H9 (cell line): ENCODE results near the gene CCDC85B. TPM values are rescaled to one million over a fixed set of nuclear protein-coding genes. Genes with fewer than 3 reads are reported as not detected.

Experiments
- DNase-seq: peaks from one replicate; pipeline ENCODE4 v3.0.0-alpha.2; 2017
- H2AFZ ChIP-seq: one replicate; pipeline ENCODE4 v1.6.1; 2013; ENCODE audit warnings: mild to moderate bottlenecking, low read length, control low read depth, moderate library complexity
- H2AK5ac ChIP-seq: 2 replicates; pipeline ENCODE4 v1.6.1; 2013; ENCODE audit warnings: low read length, control low read depth, mixed read lengths; ENCODE audit not compliant: insufficient read length
- H2BK120ac ChIP-seq: one replicate; pipeline ENCODE4 v1.6.1; 2013; ENCODE audit warnings: low read depth, mild to moderate bottlenecking, low read length, control low read depth, inconsistent platforms; ENCODE audit not compliant: poor library complexity, severe bottlenecking
- H2BK12ac ChIP-seq: 2 replicates; pipeline ENCODE4 v1.6.1; 2013; ENCODE audit warnings: low read length, control low read depth, mixed read lengths, low read depth; ENCODE audit not compliant: insufficient read length
- H2BK15ac ChIP-seq: 2 replicates; pipeline ENCODE4 v1.6.1; 2013; ENCODE audit warnings: low read depth, low read length, control low read depth
- H2BK20ac ChIP-seq: one replicate; pipeline ENCODE4 v1.6.1; 2013; ENCODE audit warnings: low read depth, mild to moderate bottlenecking, low read length, control low read depth, inconsistent platforms; ENCODE audit not compliant: poor library complexity, severe bottlenecking
- H2BK5ac ChIP-seq: 2 replicates; pipeline ENCODE4 v1.6.1; 2013; ENCODE audit warnings: low read length, control low read depth, mixed read lengths; ENCODE audit not compliant: insufficient read length
- H3K14ac ChIP-seq: 2 replicates; pipeline ENCODE4 v1.6.1; 2013; ENCODE audit warnings: low read length, control low read depth; ENCODE audit not compliant: insufficient read depth
- H3K18ac ChIP-seq: 2 replicates; pipeline ENCODE4 v1.6.1; 2013; ENCODE audit warnings: low read depth, mild to moderate bottlenecking, mixed read lengths, low read length, control low read depth; ENCODE audit not compliant: insufficient read length
- H3K23ac ChIP-seq: 2 replicates; pipeline ENCODE4 v1.6.1; 2013; ENCODE audit warnings: low read length, control low read depth, mixed read lengths, low read depth; ENCODE audit not compliant: insufficient read length
- H3K23me2 ChIP-seq: 2 replicates; pipeline ENCODE4 v1.6.1; 2013; ENCODE audit warnings: low read depth, mild to moderate bottlenecking, mixed read lengths, low read length, control low read depth; ENCODE audit not compliant: insufficient read length, poor library complexity, severe bottlenecking
- H3K27ac ChIP-seq: 2 replicates; pipeline ENCODE4 v1.5.1; 2013; ENCODE audit warnings: low read length, control low read depth, mixed read lengths, low read depth; ENCODE audit not compliant: insufficient read length
- H3K27me3 ChIP-seq: 2 replicates; pipeline ENCODE4 v1.6.1; 2013; ENCODE audit warnings: low read length, control low read depth, inconsistent platforms; ENCODE audit not compliant: insufficient read depth
- H3K4ac ChIP-seq: 2 replicates; pipeline ENCODE4 v1.6.1; 2013; ENCODE audit warnings: low read depth, mild to moderate bottlenecking, control low read depth, inconsistent platforms, low read length, moderate library complexity
- H3K4me1 ChIP-seq: 2 replicates; pipeline ENCODE4 v1.6.1; 2013; ENCODE audit warnings: low read length, control low read depth, inconsistent platforms; ENCODE audit not compliant: insufficient read depth
- H3K4me2 ChIP-seq: 2 replicates; pipeline ENCODE4 v1.6.1; 2013; ENCODE audit warnings: low read length, control low read depth, mixed read lengths; ENCODE audit not compliant: insufficient read length, insufficient read depth
- H3K56ac ChIP-seq: 2 replicates; pipeline ENCODE4 v1.6.1; 2013; ENCODE audit warnings: low read depth, mild to moderate bottlenecking, mixed read lengths, low read length, control low read depth; ENCODE audit not compliant: insufficient read length
- H3K79me1 ChIP-seq: 2 replicates; pipeline ENCODE4 v1.6.1; 2013; ENCODE audit warnings: low read depth, mild to moderate bottlenecking, moderate library complexity, low read length, control low read depth, inconsistent platforms; ENCODE audit not compliant: insufficient read depth, poor library complexity, severe bottlenecking
- H3K79me2 ChIP-seq: 2 replicates; pipeline ENCODE4 v1.6.1; 2013; ENCODE audit warnings: low read length, control low read depth, inconsistent platforms; ENCODE audit not compliant: insufficient read depth
- H3K9ac ChIP-seq: 2 replicates; pipeline ENCODE4 v1.6.1; 2013; ENCODE audit warnings: low read length, control low read depth, mixed read lengths; ENCODE audit not compliant: insufficient read length; ENCODE audit errors: extremely low read depth
- H3K9me3 ChIP-seq: one replicate; pipeline ENCODE4 v1.6.1; 2013; ENCODE audit warnings: low read depth, low read length, inconsistent platforms; ENCODE audit not compliant: control insufficient read depth
- H3T11ph ChIP-seq: one replicate; pipeline ENCODE4 v1.6.1; 2013; ENCODE audit warnings: mild to moderate bottlenecking, low read length, control low read depth, inconsistent platforms
- H4K20me1 ChIP-seq: one replicate; pipeline ENCODE4 v1.6.1; 2013; ENCODE audit not compliant: control insufficient read depth, insufficient read length, insufficient read depth
- H4K5ac ChIP-seq: 2 replicates; pipeline ENCODE4 v1.6.1; 2013; ENCODE audit warnings: low read depth, mild to moderate bottlenecking, mixed read lengths, low read length, control low read depth; ENCODE audit not compliant: insufficient read length
- H4K8ac ChIP-seq: replicated peaks from 2 replicates; pipeline ENCODE4 v1.6.1; 2013; ENCODE audit warnings: low read length, control low read depth, mixed read lengths, low read depth; ENCODE audit not compliant: insufficient read length
- H4K91ac ChIP-seq: 2 replicates; pipeline ENCODE4 v1.6.1; 2013; ENCODE audit warnings: low read depth, mild to moderate bottlenecking, moderate library complexity, mixed read lengths, low read length, control low read depth; ENCODE audit not compliant: insufficient read length
- H3K27ac Mint-ChIP-seq, 3 experiments: 2 replicates in 2 of 3; 3 replicates in 1 of 3; pipeline ENCODE4 v1.8.0; 2020 to 2021; ENCODE audit warnings: mixed read lengths in 3 of 3, mild to moderate bottlenecking in 1 of 3, moderate library complexity in 1 of 3
- H3K27me3 Mint-ChIP-seq: 2 replicates; pipeline ENCODE4 v1.8.0; 2021; ENCODE audit warnings: low read depth, mild to moderate bottlenecking, moderate library complexity, mixed read lengths
- H3K36me3 Mint-ChIP-seq, 3 experiments: 2 replicates in 2 of 3; 3 replicates in 1 of 3; pipeline ENCODE4 v1.8.0; 2020 to 2021; ENCODE audit warnings: low read depth in 3 of 3, mixed read lengths in 3 of 3; ENCODE audit not compliant: insufficient read depth in 1 of 3
- H3K4me1 Mint-ChIP-seq, 2 experiments: 2 replicates each; pipeline ENCODE4 v1.8.0; 2020; ENCODE audit warnings: mixed read lengths in 2 of 2
- H3K4me3 Mint-ChIP-seq, 2 experiments: 2 replicates in 1 of 2; 3 replicates in 1 of 2; pipeline ENCODE4 v1.8.0; 2020 to 2021; ENCODE audit warnings: mild to moderate bottlenecking in 2 of 2, mixed read lengths in 2 of 2, moderate library complexity in 1 of 2
- H3K9me3 Mint-ChIP-seq, 2 experiments: 2 replicates in 1 of 2; 3 replicates in 1 of 2; pipeline ENCODE4 v1.8.0; 2020; ENCODE audit warnings: mild to moderate bottlenecking in 2 of 2, mixed read lengths in 2 of 2, moderate library complexity in 1 of 2
- WGBS: extraction: QIAGEN DNeasy Blood & Tissue Kit; methylation state at CpG from one replicate; pipeline ENCODE4 v1.1.7; 2013; ENCODE audit warnings: missing lambda C conversion rate, low lambda C conversion rate, mixed read lengths; ENCODE audit not compliant: insufficient read length; ENCODE audit errors: extremely low coverage; 5-methylcytosine and 5-hydroxymethylcytosine counted together
- total RNA-seq: library from RNA; stranded (reverse); gene quantifications from 2 replicates; pipeline ENCODE4 v1.2.1, GENCODE V29; 2021
- TF ChIP-seq, protein P1 (sequence below): fragments of 200-600 bp; sonication (generic); conservative IDR thresholded peaks from 3 replicates; pipeline ENCODE4 v1.8.0; 2021; ENCODE audit warnings: antibody characterized with exemption, mild to moderate bottlenecking

The CCDC85B gene
- total RNA-seq, 1 experiment from 2014 or later = 23.3 TPM

DNA sequence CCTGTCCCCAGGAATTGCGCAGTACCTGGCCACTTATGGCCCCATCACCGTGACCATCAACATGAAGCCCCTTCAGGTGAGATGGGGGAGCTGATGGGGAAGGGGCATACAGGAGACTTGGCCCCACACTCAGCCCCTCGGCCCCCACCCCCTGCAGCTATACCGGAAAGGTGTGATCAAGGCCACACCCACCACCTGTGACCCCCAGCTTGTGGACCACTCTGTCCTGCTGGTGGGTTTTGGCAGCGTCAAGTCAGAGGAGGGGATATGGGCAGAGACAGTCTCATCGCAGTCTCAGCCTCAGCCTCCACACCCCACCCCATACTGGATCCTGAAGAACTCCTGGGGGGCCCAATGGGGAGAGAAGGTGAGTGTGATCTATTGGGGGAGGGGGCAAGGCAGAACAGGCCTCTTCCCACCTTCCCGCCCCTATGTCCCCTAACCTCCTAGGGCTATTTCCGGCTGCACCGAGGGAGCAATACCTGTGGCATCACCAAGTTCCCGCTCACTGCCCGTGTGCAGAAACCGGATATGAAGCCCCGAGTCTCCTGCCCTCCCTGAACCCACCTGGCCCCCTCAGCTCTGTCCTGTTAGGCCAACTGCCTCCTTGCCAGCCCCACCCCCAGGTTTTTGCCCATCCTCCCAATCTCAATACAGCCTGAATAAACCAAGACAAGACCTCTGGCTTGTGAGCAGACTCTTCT, 7.3 kb upstream of the CCDC85B start:
- Histone ChIP-seq H3K27me3 (no peaks in the 10 kb centered on the region), H2BK120ac (no peak overlapping the region), H2BK15ac (no peak overlapping the region), H3K9ac (no peak overlapping the region), H3K56ac (no peak overlapping the region), H4K5ac (no peak overlapping the region), H2BK5ac (no peak overlapping the region), H4K8ac (no peak overlapping the region), H3K14ac (no peak overlapping the region), H4K91ac (no peak overlapping the region), H3K4me1 (peaks cover 2% of the 10 kb centered on the region; the same call in 1 of the 2 replicates), H3K4me2 (no peak overlapping the region), H3T11ph (no peak overlapping the region), H3K79me1 (no peaks in the 10 kb centered on the region), H3K27ac (no peak overlapping the region), H2BK20ac (no peak overlapping the region), H2AFZ (no peak overlapping the region), H3K4ac (no peak overlapping the region), H3K18ac (no peak overlapping the region), H2BK12ac (no peak overlapping the region), H3K9me3 (no peaks in the 10 kb centered on the region), H3K79me2 (no peaks in the 10 kb centered on the region), H4K20me1 (no peaks in the 10 kb centered on the region), H3K23me2 (no peaks in the 10 kb centered on the region), H3K23ac (no peak overlapping the region), H2AK5ac (no peak overlapping the region)
- peaks cover 2% of the 10 kb centered on the region for H3K27me3 Mint-ChIP-seq
- no peak overlapping the region; a peak in 1 of 7 replicates for H3K27ac Mint-ChIP-seq
- H3K4me1 Mint-ChIP-seq = peaks cover 9 to 20% of the 10 kb centered on the region in 2 experiments
- H3K9me3 Mint-ChIP-seq = no peaks in the 10 kb centered on the region
- DNase-seq = no peak
- no CpG with 5 or more reads among the region's 13 CpGs for WGBS
- H3K4me3 Mint-ChIP-seq = no peak overlapping the region
- H3K36me3 Mint-ChIP-seq = peaks cover 35 to 58% (median 55%) of the 10 kb centered on the region in 3 experiments
- TF ChIP-seq, protein P1, sequence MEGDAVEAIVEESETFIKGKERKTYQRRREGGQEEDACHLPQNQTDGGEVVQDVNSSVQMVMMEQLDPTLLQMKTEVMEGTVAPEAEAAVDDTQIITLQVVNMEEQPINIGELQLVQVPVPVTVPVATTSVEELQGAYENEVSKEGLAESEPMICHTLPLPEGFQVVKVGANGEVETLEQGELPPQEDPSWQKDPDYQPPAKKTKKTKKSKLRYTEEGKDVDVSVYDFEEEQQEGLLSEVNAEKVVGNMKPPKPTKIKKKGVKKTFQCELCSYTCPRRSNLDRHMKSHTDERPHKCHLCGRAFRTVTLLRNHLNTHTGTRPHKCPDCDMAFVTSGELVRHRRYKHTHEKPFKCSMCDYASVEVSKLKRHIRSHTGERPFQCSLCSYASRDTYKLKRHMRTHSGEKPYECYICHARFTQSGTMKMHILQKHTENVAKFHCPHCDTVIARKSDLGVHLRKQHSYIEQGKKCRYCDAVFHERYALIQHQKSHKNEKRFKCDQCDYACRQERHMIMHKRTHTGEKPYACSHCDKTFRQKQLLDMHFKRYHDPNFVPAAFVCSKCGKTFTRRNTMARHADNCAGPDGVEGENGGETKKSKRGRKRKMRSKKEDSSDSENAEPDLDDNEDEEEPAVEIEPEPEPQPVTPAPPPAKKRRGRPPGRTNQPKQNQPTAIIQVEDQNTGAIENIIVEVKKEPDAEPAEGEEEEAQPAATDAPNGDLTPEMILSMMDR = no peak
